Astrocyte (in vitro differentiated cells and primary cell): ENCODE results near the gene OLFML2B.

Experiments
- EZH2 ChIP-seq: IDR thresholded peaks from 2 replicates; pipeline ENCODE4 v1.6.1; 2012; ENCODE audit warnings: mild to moderate bottlenecking, low read length, inconsistent platforms; ENCODE audit not compliant: insufficient read depth
- TF ChIP-seq, protein P1 (sequence below): IDR thresholded peaks from 2 replicates; pipeline ENCODE4 v1.5.1; 2011; ENCODE audit warnings: low read depth, mild to moderate bottlenecking, inconsistent platforms, low read length, moderate library complexity; ENCODE audit not compliant: insufficient read depth

DNA sequence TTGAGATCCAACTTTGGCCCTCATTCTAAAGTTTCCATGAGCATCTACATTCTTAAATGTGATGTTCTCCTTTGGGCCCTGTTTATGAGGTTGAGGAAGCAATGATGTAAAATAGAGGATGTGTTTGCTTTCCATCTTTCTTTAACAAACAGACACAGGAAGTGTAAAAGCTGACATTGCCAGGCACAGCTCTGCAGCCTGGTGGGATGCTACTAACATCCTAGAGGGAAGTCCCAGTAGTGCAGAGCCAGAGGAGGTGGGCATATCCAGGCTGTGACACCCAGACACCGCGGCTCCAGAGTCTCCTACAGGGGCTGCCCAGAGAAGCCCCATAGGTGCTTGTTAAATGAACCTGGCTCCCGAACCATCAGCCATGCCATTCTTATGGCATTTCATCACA is 16.2 kb downstream of the OLFML2B start:
- TF ChIP-seq, protein P1, sequence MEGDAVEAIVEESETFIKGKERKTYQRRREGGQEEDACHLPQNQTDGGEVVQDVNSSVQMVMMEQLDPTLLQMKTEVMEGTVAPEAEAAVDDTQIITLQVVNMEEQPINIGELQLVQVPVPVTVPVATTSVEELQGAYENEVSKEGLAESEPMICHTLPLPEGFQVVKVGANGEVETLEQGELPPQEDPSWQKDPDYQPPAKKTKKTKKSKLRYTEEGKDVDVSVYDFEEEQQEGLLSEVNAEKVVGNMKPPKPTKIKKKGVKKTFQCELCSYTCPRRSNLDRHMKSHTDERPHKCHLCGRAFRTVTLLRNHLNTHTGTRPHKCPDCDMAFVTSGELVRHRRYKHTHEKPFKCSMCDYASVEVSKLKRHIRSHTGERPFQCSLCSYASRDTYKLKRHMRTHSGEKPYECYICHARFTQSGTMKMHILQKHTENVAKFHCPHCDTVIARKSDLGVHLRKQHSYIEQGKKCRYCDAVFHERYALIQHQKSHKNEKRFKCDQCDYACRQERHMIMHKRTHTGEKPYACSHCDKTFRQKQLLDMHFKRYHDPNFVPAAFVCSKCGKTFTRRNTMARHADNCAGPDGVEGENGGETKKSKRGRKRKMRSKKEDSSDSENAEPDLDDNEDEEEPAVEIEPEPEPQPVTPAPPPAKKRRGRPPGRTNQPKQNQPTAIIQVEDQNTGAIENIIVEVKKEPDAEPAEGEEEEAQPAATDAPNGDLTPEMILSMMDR, result no peak
- TF ChIP-seq EZH2, result no peak
